HG02938 (cell line): ENCODE results near the gene CLDND1.
A peak's percentile ranks its signal among the peaks of the same experiment; 100 is the strongest.

Experiments
- ATAC-seq: cut with Tn5 transposase; IDR thresholded peaks from one replicate; pipeline ENCODE4 v1.9.1; 2021; ENCODE audit warnings: mild to moderate bottlenecking, moderate library complexity; ENCODE audit not compliant: unreplicated experiment

Gene CLDND1

DNA sequence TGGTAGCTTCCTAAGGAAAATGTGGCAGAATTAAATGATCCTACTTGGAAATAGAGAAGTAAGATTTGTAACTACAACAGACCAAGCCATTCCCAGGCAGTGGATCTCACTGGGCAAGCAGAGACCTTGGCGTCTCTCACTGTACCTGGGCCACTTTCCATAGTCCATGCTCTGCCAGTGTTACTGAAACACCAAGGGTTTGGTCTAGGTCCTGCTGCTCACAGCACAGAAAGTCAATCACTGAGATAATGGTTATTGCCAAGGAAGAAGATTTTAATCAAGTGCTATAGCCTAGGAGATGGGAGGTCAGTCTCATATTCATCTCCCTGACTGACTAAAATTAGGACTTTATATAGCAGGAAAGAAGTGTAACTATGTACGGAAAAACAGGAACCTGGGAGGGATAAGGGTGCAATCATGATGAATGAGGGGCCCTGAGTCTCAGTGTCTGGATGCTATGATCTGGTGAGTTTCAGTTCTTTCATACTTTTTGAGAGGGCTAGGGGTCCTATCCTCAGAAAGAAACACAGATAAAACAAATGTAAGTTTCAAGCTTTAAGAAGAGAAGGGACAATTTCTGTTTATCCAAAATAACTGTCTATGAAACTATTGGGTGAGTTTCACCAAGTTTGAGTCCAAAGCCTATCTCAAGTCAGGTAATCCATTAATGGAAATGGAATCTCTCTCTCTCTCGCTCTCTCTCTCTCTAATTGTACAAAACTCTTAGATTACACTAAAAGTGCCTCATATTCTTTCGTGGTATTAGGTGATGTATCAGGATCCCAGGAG, 29.7 kb upstream of the CLDND1 start:
- no peak for ATAC-seq

DNA sequence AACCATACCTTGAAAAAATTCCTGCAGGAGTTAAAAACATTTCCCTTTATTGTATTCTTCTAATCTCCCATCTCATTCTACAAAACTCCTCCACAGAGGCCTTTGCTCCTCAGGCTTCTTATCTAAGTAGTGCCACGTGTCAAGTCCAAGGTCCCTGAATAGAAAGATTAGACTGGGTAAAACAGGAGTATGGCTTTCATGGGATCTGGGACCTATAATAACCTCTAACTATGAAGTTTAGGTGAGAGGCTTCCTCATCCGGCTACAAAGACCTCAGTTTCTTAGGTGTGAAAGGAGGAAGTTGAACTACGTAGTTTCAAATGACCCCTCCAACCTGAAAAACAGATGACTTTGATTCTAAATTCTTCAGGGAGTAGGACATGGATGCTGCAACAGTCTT, 29.1 kb upstream of the CLDND1 start:
- no peak for ATAC-seq

DNA sequence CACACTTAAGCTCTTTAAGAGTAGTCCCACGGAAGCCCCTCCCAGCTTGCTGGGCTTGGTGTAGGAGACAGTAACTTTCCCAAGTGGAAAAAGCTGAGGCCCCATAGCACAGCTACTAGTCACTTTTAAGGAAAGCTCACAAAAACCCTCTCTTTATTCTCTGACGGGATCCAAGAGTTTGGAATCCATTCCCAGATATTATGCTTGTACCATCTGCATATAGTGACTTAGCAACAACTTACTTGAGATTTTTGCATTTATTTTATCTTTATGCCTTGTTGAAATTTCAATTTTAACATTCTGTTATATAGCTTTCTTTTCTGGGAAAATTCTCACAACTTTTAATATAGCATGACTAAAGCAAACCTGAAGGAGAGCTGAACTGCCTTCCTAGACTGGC, 28.5 kb upstream of the CLDND1 start:
- ATAC-seq, result no peak

DNA sequence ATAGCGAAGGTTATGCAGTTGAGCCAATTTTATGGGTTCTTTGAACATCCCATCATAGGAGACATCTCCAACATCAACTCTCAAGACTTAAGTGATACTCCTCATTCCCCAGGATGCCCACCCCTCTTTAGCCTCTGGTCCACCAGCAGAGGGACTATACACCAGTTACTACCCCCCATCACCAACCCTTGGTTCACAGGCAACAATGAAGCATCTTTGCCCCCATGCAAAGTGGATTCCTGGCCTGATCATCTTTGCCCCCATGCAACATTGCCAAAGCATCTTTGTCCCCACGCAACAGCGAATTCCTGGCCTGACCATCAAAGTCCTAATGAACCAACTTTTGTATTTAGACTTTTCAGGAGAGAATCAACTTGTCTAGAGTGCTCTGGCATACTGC, 28.1 kb upstream of the CLDND1 start:
- ATAC-seq, result no peak

DNA sequence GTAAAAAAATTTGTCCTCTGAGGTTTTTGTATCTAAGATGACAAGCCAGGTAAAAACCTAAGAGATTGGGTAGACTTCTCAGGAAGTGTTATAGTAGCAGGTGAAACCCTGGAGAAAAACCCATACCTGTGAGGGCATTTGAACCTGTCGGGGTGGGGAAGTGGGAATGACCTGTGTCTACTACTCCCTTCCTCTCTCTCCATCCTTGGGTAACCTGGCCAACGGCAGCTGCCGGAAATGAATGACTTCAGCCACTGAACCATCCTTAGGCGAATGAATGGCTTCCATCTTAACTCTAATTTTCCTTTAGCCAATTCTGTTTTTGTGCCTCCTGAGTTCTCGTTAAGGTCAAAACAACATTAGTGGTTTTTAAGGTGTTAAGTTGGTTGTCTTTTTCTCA, 25.8 kb upstream of the CLDND1 start:
- no peak for ATAC-seq

DNA sequence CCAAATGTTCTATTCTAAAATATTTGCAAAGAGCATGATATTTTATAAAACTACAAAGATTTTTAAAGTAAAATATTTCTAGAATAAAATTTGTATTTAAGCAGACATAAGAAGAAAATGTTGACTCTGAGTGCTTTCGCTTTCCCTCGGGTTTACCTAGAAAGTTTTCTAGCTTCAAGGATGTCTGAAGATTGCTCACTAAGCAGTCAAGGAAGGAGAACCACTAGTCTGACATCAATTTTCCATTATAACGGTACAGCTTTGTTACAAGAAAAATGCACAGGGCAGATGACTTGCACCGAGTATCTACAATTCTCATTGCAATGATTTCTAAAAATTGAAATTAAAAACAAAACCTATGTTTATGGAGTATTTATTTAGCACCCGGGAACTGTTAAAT, 23.2 kb upstream of the CLDND1 start:
- ATAC-seq, result peak; percentile 57

DNA sequence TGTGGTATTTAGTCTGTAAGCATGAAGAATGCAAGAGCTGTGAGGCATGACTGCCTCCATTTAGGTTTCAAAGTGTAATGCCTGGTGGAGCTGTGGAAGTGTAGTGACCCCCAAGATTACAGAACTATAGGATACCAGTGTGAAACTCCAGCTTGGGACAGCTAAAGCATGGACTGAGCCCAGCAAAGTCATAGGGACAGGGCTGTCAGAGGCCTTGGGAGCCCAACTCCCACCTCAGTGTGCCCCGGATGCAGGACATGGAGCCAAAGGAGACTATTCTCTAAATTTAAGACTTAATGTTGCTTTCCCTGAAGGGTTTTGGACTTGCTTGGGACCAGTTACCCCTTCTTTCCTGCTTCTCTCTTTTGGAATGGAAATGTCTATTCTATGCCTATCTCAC, 19.9 kb upstream of the CLDND1 start:
- ATAC-seq, result no peak

DNA sequence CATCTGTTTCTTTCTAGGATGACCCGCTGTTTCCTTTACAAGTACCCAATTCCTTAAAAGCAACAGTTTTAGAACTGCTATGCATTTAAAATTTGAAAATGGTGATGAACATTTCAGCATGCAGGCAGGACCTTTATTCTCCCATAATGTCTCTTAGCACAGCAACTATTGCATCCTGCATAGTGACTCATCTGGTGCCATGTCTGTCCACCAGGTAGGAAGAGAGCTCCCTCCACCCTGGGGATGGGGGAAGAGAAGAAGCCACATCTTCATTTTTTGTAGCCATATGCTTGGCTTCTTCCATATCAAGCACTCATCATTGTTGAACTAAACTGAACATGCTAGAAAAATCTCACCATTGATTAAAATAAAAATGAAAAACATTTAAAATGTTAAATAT, 19.0 kb upstream of the CLDND1 start:
- ATAC-seq, result no peak

DNA sequence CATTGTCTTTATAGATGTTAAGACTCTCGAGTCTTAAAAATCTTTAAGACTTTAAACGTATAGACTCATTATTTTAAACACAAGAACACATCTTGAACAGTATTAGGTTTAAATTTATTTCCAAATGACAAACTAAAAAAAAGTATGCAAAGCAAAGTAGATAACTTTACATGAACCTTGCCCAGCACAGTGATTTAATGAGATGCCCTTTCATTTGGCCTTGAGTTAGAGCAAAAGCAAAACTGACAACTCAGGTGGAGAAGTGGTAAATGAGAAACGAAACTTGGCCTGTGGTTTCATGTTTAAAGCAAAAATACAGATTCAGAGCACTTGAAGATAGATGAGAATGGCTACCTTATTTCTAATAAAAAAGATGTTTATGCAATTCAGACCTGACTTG, 17.6 kb upstream of the CLDND1 start:
- ATAC-seq, result peak; percentile 59

DNA sequence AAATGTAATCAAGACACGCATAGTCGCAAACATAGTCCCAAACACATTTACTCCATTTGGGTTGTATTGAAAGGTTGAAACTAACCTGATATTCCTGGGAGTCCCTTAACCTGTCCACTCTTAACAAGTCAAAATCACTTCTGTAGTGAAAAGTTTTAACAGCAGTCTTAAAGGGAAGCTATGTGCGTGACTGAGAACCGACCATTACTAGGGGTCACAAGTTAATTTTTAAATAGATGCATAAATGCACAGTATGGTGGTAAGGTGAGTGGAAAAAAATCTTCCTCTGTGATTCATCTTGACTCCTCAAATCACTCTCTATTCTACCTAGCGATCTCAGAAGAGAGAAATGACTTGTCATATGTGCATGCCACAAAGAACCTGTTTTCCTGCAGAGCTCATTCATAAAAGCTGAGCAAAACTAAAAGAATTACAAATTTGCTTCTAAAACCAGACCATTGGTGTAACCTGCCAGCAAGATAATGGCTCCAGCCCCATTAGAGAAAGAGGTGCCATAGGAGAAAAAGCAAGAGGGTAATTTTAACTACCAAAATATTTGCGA, 13.8 kb upstream of the CLDND1 start:
- peak; percentile 75 for ATAC-seq

DNA sequence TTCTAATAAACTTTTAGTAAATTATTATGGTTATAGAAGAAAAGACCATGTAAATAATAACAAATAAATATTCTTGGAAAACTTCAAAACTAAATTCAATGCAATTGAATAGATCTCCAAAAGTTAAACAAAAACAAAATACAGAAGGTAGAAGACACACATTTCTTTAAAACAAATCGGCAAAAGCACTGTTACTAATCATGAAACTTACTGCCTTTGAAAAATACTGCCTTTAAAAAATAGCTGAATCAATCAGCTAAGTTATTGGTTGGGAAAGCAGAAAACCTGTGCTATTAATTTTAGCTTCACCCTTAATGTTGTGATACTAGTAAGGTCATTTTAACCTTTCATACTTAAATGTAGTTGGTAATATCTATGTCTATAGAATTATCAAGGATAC, 12.0 kb upstream of the CLDND1 start:
- no peak for ATAC-seq

DNA sequence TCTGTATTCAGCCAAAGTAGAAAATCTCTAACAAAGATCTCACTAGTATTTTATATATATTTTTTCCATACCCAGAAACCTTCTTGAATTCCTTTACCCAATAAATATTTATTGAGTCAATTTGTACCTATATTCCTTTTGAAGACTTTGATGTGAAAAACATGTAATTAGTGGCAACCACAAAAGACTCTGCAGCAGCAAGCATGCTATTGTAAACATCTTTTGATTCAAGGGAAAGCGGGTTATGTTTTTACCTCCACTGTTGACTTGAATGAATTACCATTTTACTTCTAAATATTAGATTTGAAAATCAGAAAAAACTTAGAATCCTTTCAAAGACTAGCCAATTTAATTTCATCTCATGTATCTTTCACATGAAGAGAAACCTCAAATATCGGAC, 11.5 kb upstream of the CLDND1 start:
- no peak for ATAC-seq

DNA sequence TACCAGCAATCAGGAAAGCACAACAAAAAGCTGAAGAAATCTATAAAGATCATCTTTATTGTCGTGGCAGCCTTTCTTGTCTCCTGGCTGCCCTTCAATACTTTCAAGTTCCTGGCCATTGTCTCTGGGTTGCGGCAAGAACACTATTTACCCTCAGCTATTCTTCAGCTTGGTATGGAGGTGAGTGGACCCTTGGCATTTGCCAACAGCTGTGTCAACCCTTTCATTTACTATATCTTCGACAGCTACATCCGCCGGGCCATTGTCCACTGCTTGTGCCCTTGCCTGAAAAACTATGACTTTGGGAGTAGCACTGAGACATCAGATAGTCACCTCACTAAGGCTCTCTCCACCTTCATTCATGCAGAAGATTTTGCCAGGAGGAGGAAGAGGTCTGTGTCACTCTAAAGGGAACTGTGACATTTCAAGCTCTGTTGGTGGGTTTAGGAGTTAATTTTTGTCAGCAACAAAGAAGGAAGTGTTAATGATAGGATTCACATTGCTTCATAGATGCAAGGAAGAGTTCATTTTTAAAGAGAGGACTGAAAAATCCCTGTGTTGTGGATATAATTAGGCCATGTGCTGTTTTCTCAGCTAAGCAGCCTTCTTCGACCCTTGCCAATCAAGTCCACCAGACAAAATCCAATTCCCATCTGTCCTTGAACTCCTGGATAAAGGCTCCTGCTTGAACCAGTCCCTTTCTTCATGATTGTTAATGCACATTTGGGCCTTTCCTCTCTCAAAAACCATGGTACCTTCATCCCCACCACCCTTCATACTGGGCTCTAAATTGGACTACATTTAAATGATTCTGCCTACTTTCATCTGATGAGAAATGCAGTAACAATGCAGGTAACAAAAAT, 10.2 kb upstream of the CLDND1 start:
- no peak for ATAC-seq

DNA sequence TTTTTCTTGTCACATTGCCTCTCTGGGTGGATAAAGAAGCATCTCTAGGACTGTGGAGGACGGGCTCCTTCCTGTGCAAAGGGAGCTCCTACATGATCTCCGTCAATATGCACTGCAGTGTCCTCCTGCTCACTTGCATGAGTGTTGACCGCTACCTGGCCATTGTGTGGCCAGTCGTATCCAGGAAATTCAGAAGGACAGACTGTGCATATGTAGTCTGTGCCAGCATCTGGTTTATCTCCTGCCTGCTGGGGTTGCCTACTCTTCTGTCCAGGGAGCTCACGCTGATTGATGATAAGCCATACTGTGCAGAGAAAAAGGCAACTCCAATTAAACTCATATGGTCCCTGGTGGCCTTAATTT, 9.6 kb upstream of the CLDND1 start:
- no peak for ATAC-seq

DNA sequence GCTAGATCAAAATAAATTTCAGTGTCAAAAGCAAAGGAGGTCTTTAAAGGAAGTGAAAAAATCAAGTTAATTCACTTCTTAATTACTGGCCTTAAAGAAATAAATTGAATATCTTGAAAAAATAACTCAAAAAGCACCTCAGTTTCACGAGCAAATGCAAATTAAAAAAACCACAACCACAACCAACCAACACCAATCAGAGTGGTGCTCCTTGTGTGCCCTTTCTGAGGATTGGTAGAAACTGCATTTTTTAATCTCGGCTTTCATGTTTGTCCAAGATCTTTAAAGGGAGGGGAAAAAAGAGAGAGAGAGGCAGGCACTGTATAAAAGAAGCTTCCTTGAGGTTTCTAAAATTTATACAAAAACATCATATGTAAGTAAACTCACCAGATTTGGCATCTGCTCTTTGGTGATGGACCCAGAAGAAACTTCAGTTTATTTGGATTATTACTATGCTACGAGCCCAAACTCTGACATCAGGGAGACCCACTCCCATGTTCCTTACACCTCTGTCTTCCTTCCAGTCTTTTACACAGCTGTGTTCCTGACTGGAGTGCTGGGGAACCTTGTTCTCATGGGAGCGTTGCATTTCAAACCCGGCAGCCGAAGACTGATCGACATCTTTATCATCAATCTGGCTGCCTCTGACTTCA, 9.0 kb upstream of the CLDND1 start, which contains the start of gene GPR15:
TSS of gene GPR15 (plus strand) at position 357 of the 653 bp plus-strand sequence. CDS start at position 413, 56 bp downstream.
- ATAC-seq, result no peak

DNA sequence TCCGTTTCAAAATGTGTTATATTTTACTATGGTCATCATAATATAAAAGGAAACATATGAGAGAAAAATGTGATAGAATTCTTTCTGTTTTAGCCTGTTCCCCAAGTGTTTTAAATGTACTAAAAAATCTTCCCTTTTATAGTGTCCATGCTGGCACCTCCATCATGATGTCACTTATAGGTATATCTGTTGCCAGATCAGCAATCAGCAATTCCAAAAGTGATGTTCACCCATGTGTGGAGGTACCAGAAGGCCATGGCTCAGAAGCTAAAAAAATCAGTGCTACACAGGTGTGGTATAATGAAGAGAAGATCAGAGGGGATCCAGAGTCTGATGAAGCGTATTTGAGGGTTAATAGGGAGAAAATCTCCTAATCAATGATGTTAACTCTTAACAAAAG, 8.0 kb upstream of the CLDND1 start:
- ATAC-seq, result no peak

DNA sequence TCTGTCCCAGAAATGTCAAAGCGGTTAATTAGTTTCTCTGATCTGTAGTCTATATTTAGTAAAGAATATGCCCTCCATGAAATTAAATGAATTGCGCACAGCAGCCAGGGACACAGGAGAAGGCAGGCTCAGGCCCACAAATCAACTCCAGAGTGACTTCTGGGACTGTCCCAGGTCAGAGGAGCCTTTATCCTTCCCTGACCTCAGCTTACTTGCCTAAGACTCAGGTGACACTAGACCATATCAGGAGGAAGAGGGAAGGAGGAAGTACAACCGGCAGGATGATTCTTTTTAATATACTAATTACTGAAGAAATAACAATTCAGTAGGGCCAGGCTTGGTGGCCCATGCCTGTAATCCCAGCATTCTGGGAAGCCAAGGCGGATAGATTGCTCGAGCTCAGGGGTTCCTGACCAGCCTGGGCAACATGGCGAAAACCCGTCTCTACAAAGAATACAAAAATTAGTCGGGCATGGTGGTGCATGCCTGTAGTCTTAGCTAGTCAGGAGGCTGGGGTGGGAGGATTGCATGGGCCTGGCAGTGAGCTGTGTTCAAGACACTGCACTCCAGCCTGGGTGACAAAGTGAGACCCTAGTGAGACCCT, 7.3 kb upstream of the CLDND1 start:
- ATAC-seq, result no peak

DNA sequence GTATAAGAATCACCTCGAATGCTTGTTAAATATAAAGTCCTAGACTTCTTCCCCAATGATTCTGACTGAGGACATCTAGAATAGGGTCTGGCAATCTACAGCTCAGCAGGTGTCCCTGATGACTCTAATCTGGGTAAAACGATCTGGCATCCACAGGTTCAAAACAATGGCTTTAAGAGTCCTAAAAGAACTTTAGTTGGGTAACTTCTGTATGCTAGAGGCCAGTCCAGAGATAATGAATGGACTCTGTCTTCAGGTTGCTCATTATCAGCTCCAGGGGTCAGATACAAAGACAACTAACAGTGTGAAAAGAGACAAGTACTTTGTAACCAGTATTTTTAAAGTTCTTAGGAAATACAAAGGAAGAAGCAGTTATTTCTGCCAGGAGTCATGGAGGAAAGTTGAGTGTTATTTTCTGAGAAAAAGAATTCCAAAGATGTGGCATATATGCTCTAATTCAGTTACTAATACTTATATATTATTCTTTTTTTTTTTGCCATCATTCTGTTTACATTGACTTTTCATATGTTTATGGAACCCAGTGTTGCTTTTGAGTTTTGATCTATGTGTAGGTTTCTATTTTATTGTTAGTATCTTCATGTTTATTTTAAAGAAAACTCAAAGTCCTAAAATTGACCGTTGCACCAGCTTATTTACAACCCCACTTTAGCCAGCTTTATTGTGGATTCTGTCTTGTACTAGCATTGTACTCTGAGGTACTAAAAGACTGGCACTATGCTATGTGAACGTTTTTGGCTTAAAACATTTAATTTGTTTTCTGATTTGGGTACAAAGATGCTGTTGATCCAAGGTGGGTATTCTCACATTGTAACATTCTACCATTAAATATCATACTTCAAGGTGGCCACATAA, 6.0 kb upstream of the CLDND1 start:
- no peak for ATAC-seq

DNA sequence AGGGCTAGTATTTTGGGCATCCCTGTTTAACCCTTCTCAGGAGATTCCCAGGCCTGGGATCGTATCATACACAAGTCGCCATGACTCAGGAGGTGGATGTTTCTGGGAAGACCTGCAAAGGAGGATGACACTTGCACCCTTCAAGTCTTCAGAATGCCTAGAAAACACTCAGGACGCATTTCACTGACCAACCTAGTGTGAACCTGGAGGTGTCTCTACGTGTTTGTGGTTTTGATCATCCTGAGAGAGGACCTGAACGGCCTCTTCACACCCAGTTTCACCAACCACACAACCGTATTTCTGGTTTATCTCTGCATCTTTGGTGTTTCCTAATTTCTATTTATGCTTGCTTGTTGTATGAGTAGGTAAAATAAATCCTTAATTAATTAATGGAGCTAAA, 2.8 kb upstream of the CLDND1 start:
- ATAC-seq, result no peak
